ENCODE results near the gene SLC7A10.

- TF ChIP-seq CTCF (IDR thresholded peaks at IDR 0.05) (no peak), ZFX (IDR thresholded peaks at IDR 0.05; ENCODE audit: borderline replicate concordance) (no peak)
Measured at GRCh38 chr19:33270769-33271168, 45.1 kb upstream of the SLC7A10 start.
